Measurements from ENCODE around the gene ABTB2. TPM values are rescaled to one million over a fixed set of nuclear protein-coding genes. Genes with fewer than 3 reads are reported as not detected.

Gene ABTB2
- total RNA-seq, 4 donors from 2014 or later: 7.1 to 9.3 (median 7.7) TPM

GRCh38 chr11:34166806-34167740, 190.7 kb downstream of the ABTB2 start:
- no peak overlapping the region for H3K27ac ChIP-seq
- H3K4me3 ChIP-seq: no peak overlapping the region
- 96 to 97% methylated on average over 16 of the region's 16 CpGs for whole genome bisulfite sequencing, 2 donors
- no peaks in the 10 kb centered on the region for H3K9me3 ChIP-seq
- peaks cover 0 to 79% (median 0%) of the 10 kb centered on the region in 3 donors for H3K36me3 ChIP-seq
- no peak for TF ChIP-seq EP300 (IDR thresholded peaks at IDR 0.05)
- no peak for TF ChIP-seq POLR2A (IDR thresholded peaks at IDR 0.05)
- TF ChIP-seq CTCF (IDR thresholded peaks at IDR 0.05): no peak
- H3K27me3 ChIP-seq: no peaks in the 10 kb centered on the region
- H3K4me1 ChIP-seq: no peaks in the 10 kb centered on the region
- no peak for DNase-seq (ENCODE audit: low spot score in 2 of 2)

GRCh38 chr11:34165786-34166555, 191.8 kb downstream of the ABTB2 start:
- no peaks in the 10 kb centered on the region for H3K4me1 ChIP-seq
- H3K9me3 ChIP-seq: no peaks in the 10 kb centered on the region
- no peaks in the 10 kb centered on the region for H3K27me3 ChIP-seq
- H3K36me3 ChIP-seq: peaks cover 0 to 83% (median 0%) of the 10 kb centered on the region in 3 donors
- TF ChIP-seq CTCF (IDR thresholded peaks at IDR 0.05) (no peak), POLR2A (IDR thresholded peaks at IDR 0.05) (no peak)
- no peak for DNase-seq (ENCODE audit: low spot score in 2 of 2)
- 71 to 76% methylated on average over 11 of the region's 12 CpGs for WGBS, 2 donors
- no peak overlapping the region for H3K27ac ChIP-seq
- H3K4me3 ChIP-seq: no peak overlapping the region

- no peaks in the 10 kb centered on the region for H3K4me1 ChIP-seq
- H3K27me3 ChIP-seq: no peaks in the 10 kb centered on the region
- H3K4me3 ChIP-seq: no peak overlapping the region
- WGBS, 2 donors: 89 to 95% methylated on average over 11 to 13 of the region's 13 CpGs
- TF ChIP-seq EP300 (IDR thresholded peaks at IDR 0.05): no peak
- TF ChIP-seq POLR2A (IDR thresholded peaks at IDR 0.05): no peak
- TF ChIP-seq CTCF (IDR thresholded peaks at IDR 0.05): no peak
- DNase-seq (ENCODE audit: low spot score in 2 of 2): no peak
- peaks cover 0 to 84% (median 0%) of the 10 kb centered on the region in 3 donors for H3K36me3 ChIP-seq
- no peaks in the 10 kb centered on the region for H3K9me3 ChIP-seq
- H3K27ac ChIP-seq: no peak overlapping the region
Measured at GRCh38 chr11:34165121-34165520, 192.7 kb downstream of the ABTB2 start.

GRCh38 chr11:34162856-34163255, 195.0 kb downstream of the ABTB2 start:
- DNase-seq (ENCODE audit: low spot score in 2 of 2): no peak
- Histone ChIP-seq H3K4me3 (no peak overlapping the region), H3K36me3 (peaks cover 0 to 97% (median 0%) of the 10 kb centered on the region in 3 donors), H3K27me3 (no peaks in the 10 kb centered on the region), H3K27ac (no peak overlapping the region), H3K4me1 (no peaks in the 10 kb centered on the region), H3K9me3 (no peaks in the 10 kb centered on the region)
- TF ChIP-seq POLR2A (IDR thresholded peaks at IDR 0.05) (no peak), EP300 (IDR thresholded peaks at IDR 0.05) (no peak), CTCF (IDR thresholded peaks at IDR 0.05) (no peak)
- WGBS, 2 donors: 91 to 100% methylated on average over 3 to 6 of the region's 7 CpGs

- no peak for DNase-seq (ENCODE audit: low spot score in 2 of 2)
- no peak overlapping the region for H3K4me3 ChIP-seq
- H3K27ac ChIP-seq: no peak overlapping the region
- 93% methylated on average over 17 of the region's 17 CpGs; no CpG with 5 or more reads in 1 of the 2 donors for WGBS, 2 donors
- no peaks in the 10 kb centered on the region for H3K27me3 ChIP-seq
- H3K9me3 ChIP-seq: no peaks in the 10 kb centered on the region
- H3K4me1 ChIP-seq: no peaks in the 10 kb centered on the region
- H3K36me3 ChIP-seq: peaks cover 0 to 97% (median 0%) of the 10 kb centered on the region in 3 donors
- no peak for TF ChIP-seq EP300 (IDR thresholded peaks at IDR 0.05)
Measured at GRCh38 chr11:34162493-34162820, 195.4 kb downstream of the ABTB2 start.

All from tibial nerve (tissue), 4 donors.